Hematopoietic multipotent progenitor cell (in vitro differentiated cells): ENCODE results near the gene WDFY4. TPM values are rescaled to one million over a fixed set of nuclear protein-coding genes. Genes with fewer than 3 reads are reported as not detected.

ENCODE experiments used
- DNase-seq, 3 donors: peaks; one replicate each; pipeline ENCODE4 v3.0.0-alpha.2; 2011 to 2015; ENCODE audit warnings: low read depth in 2 of 3, low spot score in 2 of 3
- total RNA-seq: library from RNA; depleted of rRNA; stranded (reverse); fragments of >200 nt; gene quantifications from one replicate; pipeline ENCODE4 v1.2.3, GENCODE V29; 2012

WDFY4 gene
- total RNA-seq, 1 donor: 35.5 TPM

GRCh38 chr10:48704156-48704555, 19.5 kb downstream of the WDFY4 start:
- DNase-seq: no peak

GRCh38 chr10:48705401-48705938, 20.8 kb downstream of the WDFY4 start:
- no peak for DNase-seq

GRCh38 chr10:48707472-48707871, 22.8 kb downstream of the WDFY4 start:
- DNase-seq: no peak

- no peak for DNase-seq
Measured at GRCh38 chr10:48708144-48708543, 23.5 kb downstream of the WDFY4 start.

GRCh38 chr10:48710647-48711275, 26.1 kb downstream of the WDFY4 start:
- no peak for DNase-seq

- no peak for DNase-seq
Measured at GRCh38 chr10:48711830-48712229, 27.2 kb downstream of the WDFY4 start.

- DNase-seq: no peak
Measured at GRCh38 chr10:48714088-48714487, 29.4 kb downstream of the WDFY4 start.

GRCh38 chr10:48716416-48716815, 31.7 kb downstream of the WDFY4 start:
- no peak for DNase-seq

GRCh38 chr10:48720611-48721010, 35.9 kb downstream of the WDFY4 start:
- DNase-seq: no peak

GRCh38 chr10:48722153-48723145, 37.8 kb downstream of the WDFY4 start:
- no peak for DNase-seq

GRCh38 chr10:48724127-48724526, 39.5 kb downstream of the WDFY4 start:
- no peak for DNase-seq

GRCh38 chr10:48725708-48726107, 41.0 kb downstream of the WDFY4 start:
- no peak for DNase-seq

- no peak for DNase-seq
Measured at GRCh38 chr10:48727866-48728265, 43.2 kb downstream of the WDFY4 start.

- no peak for DNase-seq
Measured at GRCh38 chr10:48729222-48729621, 44.5 kb downstream of the WDFY4 start.

GRCh38 chr10:48729941-48730457, 45.3 kb downstream of the WDFY4 start:
- DNase-seq: no peak

- DNase-seq: no peak
Measured at GRCh38 chr10:48731141-48731540, 46.5 kb downstream of the WDFY4 start.

GRCh38 chr10:48731654-48732053, 47.0 kb downstream of the WDFY4 start:
- DNase-seq: no peak

- no peak for DNase-seq
Measured at GRCh38 chr10:48733329-48733728, 48.7 kb downstream of the WDFY4 start.

GRCh38 chr10:48735836-48736390, 51.2 kb downstream of the WDFY4 start:
- DNase-seq: no peak

GRCh38 chr10:48736596-48736995, 51.9 kb downstream of the WDFY4 start:
- no peak for DNase-seq

GRCh38 chr10:48737886-48738285, 53.2 kb downstream of the WDFY4 start:
- DNase-seq: no peak
